Adipose tissue (tissue), 3 donors: Measurements from ENCODE around the gene RBFOX1. TPM values are rescaled to one million over a fixed set of nuclear protein-coding genes. Genes with fewer than 3 reads are reported as not detected.

Source experiments
- H3K27ac ChIP-seq: one replicate; pipeline ENCODE4 v1.5.1; 2013; ENCODE audit warnings: low read depth, low read length
- WGBS, 3 donors: extraction: QIAGEN DNeasy Blood & Tissue Kit; methylation state at CpG; one replicate each; pipeline ENCODE4 v1.1.7; 2013; 5-methylcytosine and 5-hydroxymethylcytosine counted together
- polyA plus RNA-seq, 3 donors: library from polyadenylated mRNA; stranded (reverse); fragments of 200-250 nt; gene quantifications; one replicate each; pipeline ENCODE4 v1.2.3, GENCODE V29; 2013
- donor health status: healthy with polysubstance abuse.
- donor health status: Bipolar disorder and iron deficiency.
- donor health status: healthy.

The RBFOX1 gene
- polyA plus RNA-seq, 3 donors: 0.03 to 0.34 TPM; not detected in 1

DNA sequence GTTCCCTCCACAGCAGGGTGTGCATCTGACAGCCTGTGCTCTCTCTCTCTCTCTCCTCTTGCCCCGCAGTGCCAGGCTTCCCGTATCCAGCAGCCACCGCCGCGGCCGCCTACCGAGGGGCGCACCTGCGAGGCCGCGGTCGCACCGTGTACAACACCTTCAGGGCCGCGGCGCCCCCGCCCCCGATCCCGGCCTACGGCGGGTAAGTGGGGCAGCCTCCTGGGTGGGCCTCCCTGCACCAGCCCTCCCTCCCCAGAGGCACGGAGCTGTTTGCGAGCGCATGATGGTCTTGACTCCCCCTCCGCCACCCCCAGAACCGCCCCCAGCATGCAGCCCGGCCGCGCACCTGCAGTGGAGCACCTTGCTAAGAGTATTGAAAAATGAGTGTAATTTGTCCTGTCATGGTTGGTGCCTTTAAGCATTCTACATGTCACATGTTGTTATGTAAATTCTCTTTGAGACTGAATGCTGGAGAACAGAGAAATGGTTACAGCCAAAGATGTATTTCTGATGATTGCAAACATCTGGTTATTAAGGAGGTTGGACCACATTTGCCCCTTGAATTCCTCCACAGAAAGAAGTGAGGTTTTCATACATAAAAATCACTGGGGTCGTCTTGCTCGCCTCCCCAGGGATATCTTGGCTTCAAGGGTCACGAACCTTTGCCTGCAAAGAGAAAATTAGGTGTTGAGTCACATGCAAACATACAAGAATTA, 321.3 kb downstream of the RBFOX1 start:
- no peak overlapping the region for H3K27ac ChIP-seq
- 78 to 79% (median 78%) methylated on average over 32 of the region's 32 CpGs for WGBS, 3 donors

- no peak overlapping the region for H3K27ac ChIP-seq
- 81 to 87% (median 81%) methylated on average over 4 of the region's 4 CpGs for WGBS, 3 donors
These were observed 343.0 kb downstream of the RBFOX1 start for GRCh38 chr16:7675628-7676027.

- 64 to 74% (median 72%) methylated on average over 4 of the region's 4 CpGs for WGBS, 3 donors
- H3K27ac ChIP-seq: no peak overlapping the region
These were observed 347.7 kb downstream of the RBFOX1 start for GRCh38 chr16:7680296-7680695.

- H3K27ac ChIP-seq: no peak overlapping the region
- 48 to 64% (median 63%) methylated on average over 5 of the region's 5 CpGs for WGBS, 3 donors
These were observed 356.2 kb downstream of the RBFOX1 start for GRCh38 chr16:7688811-7689210.

DNA sequence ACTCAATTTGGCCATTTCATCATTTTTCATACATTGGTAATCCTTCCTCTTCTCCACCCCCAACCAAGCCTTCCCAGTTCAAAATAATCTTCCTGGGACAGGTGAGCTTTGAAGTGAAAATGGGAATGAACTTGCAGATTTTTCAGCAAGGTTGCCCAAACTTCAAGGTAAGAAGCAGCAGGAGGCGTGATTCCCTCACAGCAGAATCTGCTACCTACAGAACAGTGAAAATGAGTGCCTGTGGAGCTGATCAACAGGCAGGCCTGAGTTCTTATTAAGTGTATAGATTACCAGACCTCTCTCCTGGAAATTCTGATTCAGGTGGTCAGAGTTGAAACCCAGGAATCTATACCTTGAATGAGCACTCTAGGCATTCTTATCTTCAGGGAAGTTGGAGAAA, 356.6 kb downstream of the RBFOX1 start:
- WGBS, 3 donors: 56 to 83% (median 69%) methylated on average over 1 of the region's 1 CpG
- H3K27ac ChIP-seq: no peak overlapping the region

GRCh38 chr16:7691533-7691932, 358.9 kb downstream of the RBFOX1 start:
- 86% methylated on average over 4 of the region's 4 CpGs for WGBS, 3 donors
- H3K27ac ChIP-seq: no peak overlapping the region

DNA sequence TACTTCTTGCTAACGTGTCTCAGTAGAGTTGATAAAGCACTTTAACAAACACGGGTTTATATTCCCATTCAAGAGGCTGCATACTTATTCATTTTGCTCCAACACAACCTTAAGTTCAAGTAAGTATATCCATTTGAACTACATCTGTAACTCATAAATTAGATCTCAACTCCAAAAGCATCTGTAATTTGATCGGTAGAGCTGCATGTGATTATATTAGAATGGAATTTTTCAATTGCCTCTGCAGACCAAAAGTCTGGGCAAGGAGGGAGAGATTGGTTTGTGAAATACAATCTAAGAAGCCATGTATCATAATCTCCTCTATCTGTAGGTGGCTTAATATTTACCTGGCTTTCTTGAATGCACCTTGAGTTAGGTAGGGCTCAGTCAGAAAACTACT, 371.0 kb downstream of the RBFOX1 start:
- no peak overlapping the region for H3K27ac ChIP-seq
- WGBS, 3 donors: 69 to 83% (median 81%) methylated on average over 3 of the region's 3 CpGs

GRCh38 chr16:7705885-7706284, 373.2 kb downstream of the RBFOX1 start:
- 80 to 86% (median 82%) methylated on average over 7 of the region's 7 CpGs for WGBS, 3 donors
- H3K27ac ChIP-seq: no peak overlapping the region

GRCh38 chr16:7709186-7709585, 376.5 kb downstream of the RBFOX1 start:
- no peak overlapping the region for H3K27ac ChIP-seq
- WGBS, 3 donors: 57 to 82% (median 65%) methylated on average over 3 of the region's 3 CpGs

DNA sequence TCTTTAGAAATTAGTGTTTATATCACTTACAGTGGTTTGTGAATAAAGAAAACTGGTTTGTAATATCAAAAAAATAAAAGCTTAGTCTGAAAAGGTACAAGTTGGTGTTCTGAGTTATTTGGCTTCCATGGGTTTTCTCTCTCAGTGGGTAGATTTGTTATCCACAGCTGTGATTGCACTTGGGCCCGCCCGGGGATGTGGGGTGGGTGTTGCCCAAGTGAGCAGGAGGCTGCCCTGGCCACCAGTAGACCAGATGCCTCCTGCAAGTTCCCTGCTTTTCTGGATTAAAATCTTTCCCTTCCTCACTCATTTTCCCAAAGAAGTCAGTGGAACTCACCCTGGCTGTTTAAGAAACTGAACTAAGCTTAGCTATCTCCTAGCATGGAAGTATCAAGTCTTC, 380.6 kb downstream of the RBFOX1 start:
- H3K27ac ChIP-seq: no peak overlapping the region
- 41 to 74% (median 61%) methylated on average over 2 of the region's 2 CpGs for WGBS, 3 donors

- H3K27ac ChIP-seq: no peak overlapping the region
- 84 to 97% (median 85%) methylated on average over 2 of the region's 2 CpGs for WGBS, 3 donors
These were observed 382.1 kb downstream of the RBFOX1 start for GRCh38 chr16:7714775-7715174.

GRCh38 chr16:7716660-7717550, 384.3 kb downstream of the RBFOX1 start:
- no peak overlapping the region for H3K27ac ChIP-seq
- 44 to 55% (median 50%) methylated on average over 18 of the region's 18 CpGs for WGBS, 3 donors

GRCh38 chr16:7722761-7723160, 390.1 kb downstream of the RBFOX1 start:
- no peak overlapping the region for H3K27ac ChIP-seq
- WGBS, 3 donors: 21 to 52% (median 50%) methylated on average over 4 of the region's 4 CpGs

- H3K27ac ChIP-seq: no peak overlapping the region
- WGBS, 3 donors: 62 to 76% (median 75%) methylated on average over 5 of the region's 5 CpGs
These were observed 398.5 kb downstream of the RBFOX1 start for GRCh38 chr16:7731141-7731540.

DNA sequence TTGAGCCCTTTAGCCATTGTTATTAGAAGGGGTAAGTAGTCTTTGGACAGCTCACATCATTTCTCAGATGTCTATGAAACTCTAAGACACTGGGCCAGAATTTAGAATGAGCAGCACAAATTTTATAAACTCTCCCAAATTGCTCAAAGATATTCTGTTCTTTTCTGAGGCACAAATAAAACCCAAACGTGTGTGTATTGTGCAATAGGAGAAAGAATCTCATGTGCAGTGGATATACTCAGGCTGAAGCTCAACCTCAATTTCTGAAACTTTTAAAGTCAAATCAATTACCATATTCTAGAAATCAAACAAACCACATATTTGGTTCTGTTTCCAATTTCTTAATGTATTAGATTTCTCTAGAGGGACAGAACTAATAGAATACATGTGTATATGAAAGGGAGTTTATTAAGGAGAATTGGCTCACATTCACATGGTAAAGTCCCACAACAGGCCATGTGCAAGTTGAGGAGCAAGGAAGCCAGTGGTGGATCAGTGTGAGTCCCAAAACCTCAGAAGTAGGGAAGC, 403.6 kb downstream of the RBFOX1 start:
- WGBS, 3 donors: 0% methylated on average over 1 of the region's 1 CpG
- H3K27ac ChIP-seq: no peak overlapping the region

DNA sequence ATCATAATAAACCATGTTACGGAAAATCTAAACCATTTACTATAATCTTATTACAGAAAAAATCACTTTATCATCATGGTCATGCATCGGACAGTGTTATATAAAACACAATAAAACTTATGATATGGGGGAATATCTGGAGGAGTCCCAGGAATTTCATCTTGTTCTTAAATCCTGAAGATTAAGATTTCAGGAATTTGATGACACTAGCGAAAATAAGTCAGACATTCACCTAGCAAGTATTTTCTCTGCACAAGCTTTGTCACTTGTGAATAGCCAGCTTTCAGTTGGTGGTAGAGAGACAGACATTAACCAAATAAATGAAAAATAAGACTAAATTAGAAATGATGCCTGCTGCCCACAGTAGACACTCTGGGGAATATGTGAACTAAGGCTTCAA, 410.0 kb downstream of the RBFOX1 start:
- 81 to 88% (median 88%) methylated on average over 3 of the region's 3 CpGs for WGBS, 3 donors
- no peak overlapping the region for H3K27ac ChIP-seq

DNA sequence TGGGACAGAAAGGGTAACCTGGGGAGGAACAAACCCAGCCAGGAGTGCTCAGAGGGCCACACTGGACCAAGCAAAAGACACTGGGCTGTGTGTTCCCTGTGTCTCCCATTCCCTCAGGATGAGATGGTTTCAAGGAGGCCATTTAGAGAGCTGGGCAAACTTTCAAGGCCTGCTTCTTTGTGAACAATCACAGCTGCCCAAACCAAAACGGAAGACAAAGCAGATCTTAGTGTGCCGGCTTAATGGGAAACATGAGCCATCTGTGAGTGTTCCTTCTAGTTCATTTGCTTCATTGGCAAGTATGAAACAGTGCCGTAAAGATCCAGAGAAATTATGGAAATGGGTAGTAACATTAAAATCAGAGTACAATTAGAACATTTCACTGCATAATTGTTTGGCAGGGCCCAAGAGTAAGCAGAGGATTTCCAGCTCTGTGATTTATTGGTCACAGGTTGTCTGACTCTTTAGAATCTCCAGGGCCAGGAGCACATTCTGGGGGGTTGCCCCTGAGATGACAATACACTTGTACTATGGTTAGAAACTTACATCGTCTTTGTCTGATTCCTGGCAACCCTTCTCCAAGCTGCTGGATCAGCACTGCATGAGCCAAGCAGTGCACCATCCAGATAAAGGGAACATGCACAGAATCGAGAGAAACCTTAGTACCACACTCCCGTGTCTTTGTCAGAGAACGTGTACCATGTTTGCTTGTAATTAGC, 412.1 kb downstream of the RBFOX1 start:
- 46 to 72% (median 68%) methylated on average over 7 of the region's 7 CpGs for WGBS, 3 donors

GRCh38 chr16:7745276-7745675, 412.6 kb downstream of the RBFOX1 start:
- H3K27ac ChIP-seq: no peak overlapping the region
- 56 to 71% (median 60%) methylated on average over 4 of the region's 4 CpGs for WGBS, 3 donors

More for the DNA sequence above, 412.1 kb downstream of the RBFOX1 start:
- no peak overlapping the region for H3K27ac ChIP-seq

GRCh38 chr16:7746941-7747340, 414.3 kb downstream of the RBFOX1 start:
- H3K27ac ChIP-seq: no peak overlapping the region
- 63 to 75% (median 66%) methylated on average over 3 of the region's 3 CpGs for WGBS, 3 donors
